C1 segment of cervical spinal cord (tissue), 14 donors: ENCODE measurements around the gene HMCES.
"Not testable (repeated sequence)": the region's sequence is repeated elsewhere in the genome, so short reads cannot be mapped to it uniquely, and the experiment has no call there.

ENCODE experiments used
- DNase-seq, 14 donors: peaks; one replicate each; lab custom pipeline; 2025; lab: John Stamatoyannopoulos, UW

HMCES gene

DNA sequence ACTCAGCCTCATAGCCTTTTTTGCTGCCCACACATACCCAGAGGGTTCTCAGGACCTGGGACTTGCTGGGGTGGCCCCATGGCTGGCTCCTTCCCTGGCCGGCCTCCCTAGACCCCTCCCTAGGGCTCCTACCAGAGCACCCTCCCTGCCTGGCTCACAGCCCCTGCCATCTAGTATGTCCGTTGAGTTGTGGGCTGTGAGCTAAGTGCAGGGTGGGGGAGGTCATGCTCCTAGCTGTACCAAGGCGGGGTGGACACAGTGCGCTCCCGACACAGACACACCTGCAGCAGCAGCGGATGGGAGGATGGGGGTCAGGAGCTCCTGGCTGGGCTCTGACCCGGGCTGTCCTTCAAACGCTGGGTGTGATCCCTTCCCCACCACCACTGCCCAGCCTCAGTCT is 41.6 kb downstream of the HMCES start:
- DNase-seq = no peak

DNA sequence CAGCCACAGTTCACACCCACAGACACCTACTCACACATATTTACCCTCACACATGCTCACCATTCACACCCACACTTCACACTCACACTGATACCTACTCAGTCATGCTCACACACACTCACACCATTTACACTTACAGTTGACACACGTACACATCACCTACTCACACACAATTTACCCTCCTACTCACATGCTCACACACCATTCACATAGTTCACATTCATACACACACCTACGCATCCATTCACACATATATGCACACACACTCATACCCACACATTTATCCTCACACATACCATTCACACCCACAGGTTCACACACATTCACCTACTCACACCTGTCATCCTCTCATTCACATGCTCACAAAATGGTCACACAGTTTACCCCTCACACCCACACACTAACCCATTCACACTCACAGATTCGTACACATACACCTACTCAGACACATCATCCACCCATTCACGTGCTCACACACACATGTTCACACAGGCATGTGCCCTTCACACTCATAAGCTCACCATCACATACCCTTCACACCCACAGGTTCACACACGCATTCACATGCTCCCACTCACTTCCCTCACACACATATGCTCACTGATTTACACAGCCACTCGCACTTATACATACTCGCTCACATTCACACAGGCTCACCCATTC is 42.3 kb downstream of the HMCES start:
- no peak for DNase-seq

DNA sequence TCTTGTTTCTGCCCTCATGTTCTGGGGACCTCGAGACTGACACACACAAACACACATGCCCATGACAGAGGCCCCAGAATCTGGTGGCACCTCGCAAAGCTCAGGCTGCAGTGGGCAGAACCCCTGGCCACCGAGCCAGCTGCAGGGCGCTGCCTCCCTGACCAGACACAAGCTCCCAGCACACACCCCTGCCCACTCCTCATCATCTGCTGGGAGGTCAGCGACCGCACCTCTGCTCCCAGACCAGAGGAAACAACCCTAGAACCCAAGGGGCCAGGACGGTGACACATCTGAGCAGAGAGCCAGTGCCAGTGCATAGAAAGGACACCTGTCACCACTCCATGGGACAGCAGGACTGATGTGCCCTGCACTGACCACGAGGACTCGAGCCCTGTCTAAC is 43.2 kb downstream of the HMCES start:
- no peak for DNase-seq

DNA sequence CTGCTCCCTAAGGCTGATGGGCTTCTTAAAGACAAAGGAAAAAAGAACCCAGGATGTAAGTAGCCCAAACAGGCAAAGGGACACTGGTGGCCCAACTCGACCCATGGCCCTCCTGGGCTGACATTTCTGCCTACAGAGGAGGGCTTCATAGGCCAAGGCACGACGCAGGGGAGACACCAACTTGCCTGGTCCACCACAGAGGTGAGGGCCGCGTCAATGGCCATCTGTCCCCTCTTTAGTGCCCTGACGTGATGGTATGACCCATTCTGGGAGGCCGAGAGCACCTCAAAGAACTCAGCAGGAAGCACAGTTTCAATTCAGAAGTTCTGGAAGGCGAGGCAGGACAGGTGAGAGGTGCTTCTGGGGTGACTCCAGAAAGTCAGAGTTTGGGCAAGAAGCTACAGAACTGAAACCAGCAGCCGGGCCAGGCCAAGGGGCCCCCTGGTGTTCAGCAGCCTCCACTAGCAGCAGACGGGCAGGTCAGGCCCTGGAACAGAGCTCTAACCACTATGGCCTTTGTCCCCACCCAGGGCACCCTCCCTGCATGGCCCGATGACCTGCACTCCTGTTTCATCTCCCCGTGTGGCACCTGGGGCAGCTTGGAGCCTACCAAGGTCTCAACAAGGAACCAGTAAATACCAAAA is 45.1 kb downstream of the HMCES start:
- DNase-seq = no peak

DNA sequence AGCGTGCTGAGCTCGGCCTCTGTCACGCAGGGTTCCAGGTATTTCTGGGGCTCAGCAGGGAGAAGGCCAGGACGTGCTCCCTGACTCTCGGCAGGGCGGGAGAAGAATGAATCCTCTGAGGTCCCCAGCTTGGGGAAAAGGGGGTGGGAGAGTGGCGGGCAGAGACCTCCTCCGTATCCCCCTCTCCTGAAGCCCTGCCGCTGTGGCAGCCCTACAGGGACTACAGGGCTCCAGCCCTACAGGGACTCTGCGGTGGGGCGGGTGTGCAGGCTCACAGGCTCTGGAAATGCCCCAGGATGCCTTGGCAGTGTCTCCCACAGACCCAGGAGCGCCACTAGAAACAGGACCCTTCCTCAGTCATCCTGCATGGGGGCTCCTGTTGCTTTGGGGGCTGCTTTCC is 46.2 kb downstream of the HMCES start:
- DNase-seq = no peak

DNA sequence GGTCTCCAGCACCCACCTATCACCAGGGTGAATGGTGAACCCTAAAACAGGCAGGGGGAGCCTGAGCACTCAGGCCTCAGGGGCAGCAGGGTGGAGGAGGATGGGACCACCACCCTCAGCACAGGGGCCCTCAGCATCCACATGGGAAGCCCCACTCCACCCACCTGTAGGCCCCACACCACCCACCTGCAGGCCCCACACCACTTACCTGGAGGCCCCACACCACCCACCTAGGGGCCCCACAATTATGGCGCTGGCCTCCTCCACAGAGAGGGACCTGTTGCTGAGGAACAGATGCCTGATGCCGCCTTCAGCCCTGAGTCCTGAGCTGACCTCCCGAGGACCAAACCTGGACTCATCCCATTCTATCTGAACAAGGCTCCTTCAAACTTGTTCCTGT is 46.7 kb downstream of the HMCES start:
- no peak for DNase-seq

DNA sequence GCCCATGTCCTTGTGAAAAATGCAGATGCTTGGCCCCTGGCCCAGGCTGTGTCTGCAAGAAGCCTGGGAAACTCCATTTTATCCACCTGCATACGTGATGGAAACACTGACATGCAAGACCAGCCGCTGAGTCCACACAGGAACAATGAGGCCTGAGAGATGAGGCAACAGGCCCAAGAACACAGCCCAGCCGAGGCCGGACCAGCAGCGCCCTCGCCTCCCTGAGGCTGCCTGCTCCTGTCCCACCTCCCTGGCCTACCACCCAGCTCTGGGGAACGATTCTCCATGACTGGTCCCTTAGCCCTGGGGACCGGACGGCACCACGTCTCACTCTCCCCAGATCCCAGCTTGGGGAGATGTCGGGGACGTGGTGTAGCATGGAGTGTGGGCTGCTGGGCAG is 47.5 kb downstream of the HMCES start:
- no peak for DNase-seq

DNA sequence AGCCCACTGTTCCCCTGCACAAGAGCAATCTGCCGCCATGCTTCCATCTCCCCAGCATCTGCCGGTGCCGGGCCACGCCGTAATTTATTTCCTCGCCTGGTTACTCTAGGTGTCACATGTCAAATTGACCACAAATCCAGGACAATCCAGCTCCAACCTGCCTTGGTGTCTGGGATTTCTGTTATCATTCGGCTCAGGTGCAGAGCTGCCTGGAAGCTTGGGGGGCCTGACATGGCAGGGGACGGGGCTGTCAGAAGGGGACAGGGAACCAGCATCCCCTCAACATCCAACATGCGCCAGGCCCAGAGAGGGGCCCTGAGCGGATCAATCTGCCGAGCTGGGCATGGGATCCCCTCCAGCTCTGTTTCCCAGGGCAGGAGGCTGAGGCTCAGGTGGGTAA is 47.9 kb downstream of the HMCES start:
- no peak for DNase-seq

DNA sequence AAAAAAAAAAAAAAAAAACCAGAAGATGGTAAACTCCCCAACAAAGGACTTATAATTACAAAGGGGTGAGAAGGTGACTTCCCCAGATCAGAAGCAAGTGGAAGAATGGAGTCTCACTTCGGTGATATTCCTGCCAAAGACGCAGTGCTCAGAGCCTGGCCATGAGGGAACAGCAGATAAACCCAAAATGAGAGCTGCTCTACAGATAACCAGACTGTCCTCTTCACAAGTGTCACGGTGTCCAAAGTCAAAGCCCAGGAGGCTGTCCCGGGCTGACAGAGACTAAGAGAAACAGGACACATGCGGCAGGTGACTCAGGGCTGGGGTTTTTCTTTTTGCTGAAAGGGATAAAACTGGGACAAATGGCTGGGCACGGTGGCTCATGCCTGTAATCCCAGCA is 48.8 kb downstream of the HMCES start:
- DNase-seq = no peak

DNA sequence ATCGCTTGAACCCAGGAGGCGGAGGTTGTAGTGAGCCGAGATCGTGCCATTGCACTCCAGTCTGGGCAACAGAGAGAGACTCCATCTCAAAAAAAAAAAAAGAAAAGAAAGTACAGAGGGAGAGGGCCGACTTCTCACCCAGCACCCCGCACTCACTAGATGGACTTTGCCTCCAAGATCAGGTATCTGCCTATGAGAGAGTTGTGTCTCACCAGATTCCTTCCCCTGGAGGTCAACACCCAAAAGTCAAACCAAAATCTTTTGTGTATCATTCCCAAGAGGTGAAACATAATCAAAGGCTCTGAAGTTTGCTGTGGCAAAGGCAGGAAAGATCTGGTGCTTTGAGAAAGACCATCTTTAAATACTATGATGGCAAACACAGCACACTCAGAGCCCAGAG is 51.2 kb downstream of the HMCES start:
- DNase-seq = no peak

DNA sequence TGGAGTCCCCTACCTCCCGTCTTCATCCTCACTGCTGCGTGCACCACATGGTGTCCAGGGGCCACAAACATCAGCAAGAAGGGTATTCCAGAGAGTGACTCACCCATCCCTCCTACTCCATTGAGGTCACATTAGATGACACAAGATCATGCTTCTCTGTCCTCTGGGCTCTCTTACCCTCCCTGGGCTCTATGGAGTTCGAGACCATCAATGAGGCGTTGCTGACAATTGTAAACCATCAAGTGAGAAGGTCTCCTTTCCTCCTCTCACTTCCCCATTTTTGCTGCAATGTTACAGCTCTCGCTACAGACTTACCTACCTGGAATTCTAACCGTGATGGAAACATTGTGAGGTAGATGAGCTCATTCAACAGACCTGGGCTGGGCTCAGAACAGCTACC is 51.7 kb downstream of the HMCES start:
- DNase-seq = no peak

DNA sequence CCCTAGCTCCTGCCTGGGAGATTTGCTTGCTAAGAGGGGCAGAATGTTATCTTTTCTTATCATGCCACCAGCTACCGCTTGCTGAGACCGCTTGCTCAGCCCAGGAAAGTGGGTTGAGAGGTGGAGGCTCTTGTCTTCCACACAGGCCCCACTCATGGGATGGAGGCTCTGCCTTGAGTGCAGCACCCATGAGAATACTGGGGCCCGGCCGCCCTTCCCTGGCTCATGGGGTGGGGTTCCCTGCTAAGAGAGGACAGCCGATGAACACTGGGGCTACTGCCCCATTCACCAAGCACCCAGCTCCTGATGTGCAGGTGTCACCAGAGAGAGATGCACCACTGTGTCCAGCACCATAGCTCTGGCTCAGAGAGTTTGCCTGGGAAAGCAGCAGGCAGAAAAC is 55.2 kb downstream of the HMCES start:
- no peak for DNase-seq

DNA sequence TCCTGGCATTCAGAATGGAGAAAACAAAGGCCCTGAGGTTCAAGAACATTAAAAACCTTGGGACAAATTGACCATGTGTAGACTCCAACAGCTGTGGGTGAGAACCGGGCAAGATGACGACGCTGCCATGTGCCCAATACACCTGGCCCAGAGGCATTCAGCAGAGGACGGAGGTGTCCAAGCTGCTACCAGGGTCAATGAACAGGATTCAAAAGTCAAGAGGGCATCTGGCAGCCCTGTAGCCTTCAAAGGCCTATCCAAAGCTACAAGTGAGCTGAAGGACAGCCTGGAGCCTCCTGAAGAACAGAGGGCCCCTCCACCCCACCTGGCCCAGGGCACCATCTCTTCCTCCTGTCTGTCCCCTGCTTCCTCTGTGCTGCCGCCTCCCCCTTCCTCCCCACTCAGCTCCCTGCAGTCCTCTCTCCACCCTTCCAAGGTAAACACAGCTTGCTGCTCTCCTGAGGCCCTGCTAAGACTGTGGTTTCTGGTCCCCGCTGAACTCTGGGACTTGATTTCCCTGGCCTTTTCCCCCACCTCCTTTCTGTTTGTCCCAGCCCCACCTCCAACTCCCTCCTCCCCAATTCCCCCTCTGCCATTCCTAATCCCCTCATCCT is 57.5 kb downstream of the HMCES start:
- no peak for DNase-seq

DNA sequence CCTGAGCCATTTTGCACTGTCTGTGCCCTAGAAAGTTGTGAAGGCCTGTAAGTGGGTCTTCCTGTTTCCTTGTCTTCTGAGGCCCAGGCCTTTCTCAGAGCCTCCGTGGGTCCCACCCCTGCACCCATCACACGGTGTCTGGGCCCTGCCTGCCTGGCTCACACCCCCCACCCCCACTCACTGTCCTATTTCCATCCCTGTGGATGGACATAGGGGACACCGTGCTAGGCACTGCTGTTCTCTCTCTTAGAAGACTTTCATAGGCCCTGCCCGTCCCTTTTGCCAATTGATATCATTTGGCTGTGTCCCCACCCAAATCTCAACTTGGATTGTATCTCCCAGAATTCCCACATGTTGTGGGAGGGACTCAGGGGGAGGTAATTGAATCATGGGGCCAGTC is 59.0 kb downstream of the HMCES start:
- DNase-seq = not testable (repeated sequence)

DNA sequence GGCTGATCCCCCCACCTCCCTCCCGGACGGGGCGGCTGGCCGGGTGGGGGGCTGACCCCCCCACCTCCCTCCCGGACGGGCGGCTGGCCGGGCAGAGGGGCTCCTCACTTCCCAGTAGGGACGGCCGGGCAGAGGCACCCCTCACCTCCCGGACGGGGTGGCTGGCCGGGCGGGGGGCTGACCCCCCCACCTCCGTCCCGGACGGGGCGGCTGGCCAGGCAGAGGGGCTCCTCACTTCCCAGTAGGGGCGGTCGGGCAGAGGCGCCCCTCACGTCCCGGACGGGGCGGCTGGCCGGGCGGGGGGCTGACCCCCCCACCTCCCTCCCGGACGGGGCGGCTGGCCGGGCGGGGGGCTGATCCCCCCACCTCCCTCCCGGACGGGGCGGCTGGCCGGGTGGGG is 60.5 kb downstream of the HMCES start:
- not testable (repeated sequence) for DNase-seq

DNA sequence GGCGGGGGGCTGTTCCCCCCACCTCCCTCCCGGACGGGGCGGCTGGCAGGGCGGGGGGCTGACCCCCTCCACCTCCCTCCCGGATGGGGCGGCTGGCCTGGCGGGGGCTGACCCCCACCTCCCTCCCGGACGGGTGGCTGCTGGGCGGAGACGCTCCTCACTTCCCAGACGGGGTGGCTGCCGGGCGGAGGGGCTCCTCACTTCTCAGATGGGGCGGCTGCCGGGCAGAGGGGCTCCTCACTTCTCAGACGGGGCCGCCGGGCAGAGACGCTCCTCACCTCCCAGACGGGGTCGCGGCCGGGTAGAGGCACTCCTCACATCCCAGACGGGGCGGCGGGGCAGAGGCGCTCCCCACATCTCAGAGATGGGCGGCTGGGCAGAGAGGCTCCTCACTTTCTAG is 61.2 kb downstream of the HMCES start:
- not testable (repeated sequence) for DNase-seq

DNA sequence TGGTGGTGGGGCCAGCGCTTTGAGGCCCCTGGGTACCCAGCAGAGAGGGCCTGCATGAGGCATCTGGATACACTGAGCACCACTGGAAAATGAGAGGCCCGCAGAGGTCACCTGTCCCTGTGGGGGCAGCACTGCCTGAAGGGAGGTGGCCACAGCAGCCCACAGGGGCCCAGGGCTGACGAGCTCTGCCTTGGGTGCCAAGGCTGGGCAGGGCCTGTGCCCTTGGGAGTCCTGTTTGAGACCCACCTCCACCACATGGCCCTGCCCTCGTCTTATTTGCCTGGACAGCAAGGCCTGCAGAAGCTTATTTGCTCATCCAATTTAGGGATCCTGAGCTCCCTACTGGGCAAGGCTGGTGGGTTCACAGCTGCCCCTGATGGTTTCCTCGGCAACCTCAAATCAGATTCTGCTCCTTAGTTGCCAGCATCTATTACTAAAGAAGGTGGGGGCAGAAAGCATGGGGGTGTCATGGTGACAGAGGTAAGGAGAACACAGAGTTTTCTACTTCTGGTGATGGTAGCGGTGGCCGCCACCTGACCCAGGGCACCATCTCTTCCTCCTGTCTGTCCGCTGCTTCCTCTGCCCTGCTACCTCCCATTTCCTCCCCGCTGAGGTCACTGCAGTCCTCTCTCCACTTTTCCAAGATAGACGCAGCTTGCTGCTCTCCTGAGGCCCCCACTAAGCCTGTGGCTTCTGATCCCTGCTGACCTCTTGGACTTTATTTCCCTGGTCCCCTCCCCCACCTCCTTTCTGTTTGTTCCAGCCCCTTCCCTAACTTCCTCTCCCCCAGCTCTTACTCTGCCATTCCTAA is 62.9 kb downstream of the HMCES start:
- no peak for DNase-seq

DNA sequence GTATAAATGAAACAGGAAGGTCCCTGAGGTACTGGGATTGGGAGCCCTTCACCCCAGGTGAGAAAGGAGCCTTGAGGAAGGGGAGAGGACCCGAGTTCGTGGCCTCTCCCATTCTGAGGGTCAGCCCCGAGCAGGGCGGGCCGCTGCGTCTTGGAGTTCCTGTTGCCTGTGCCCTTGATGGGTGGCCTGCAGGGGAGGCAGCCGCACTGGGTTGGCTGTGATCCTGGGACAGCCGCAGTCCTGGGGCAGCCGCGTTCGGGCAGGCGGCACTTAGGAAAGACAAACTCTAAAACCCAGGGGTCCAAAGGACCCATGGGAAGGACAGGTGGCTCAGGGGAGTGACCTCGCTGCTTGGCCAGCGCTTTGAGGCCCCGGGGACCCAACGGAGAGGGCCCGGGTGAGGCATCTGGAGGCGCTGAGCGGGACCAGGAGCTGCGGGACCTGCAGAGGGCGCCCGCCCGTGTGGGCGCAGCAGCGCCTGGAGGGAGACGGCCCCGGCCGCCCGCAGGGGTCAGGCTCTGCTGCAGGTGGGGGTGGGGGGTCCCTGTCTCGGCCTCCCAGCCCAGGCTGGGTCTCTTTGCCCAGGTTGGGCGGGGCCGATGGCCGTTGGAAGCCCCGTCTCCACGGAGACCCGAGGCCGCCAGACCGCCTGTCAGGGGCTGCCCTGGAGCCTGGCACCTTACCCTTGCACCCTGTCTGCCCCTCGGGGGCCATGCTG is 65.1 kb downstream of the HMCES start:
- peak in 1 of 14 donors; percentile 9 for DNase-seq

DNA sequence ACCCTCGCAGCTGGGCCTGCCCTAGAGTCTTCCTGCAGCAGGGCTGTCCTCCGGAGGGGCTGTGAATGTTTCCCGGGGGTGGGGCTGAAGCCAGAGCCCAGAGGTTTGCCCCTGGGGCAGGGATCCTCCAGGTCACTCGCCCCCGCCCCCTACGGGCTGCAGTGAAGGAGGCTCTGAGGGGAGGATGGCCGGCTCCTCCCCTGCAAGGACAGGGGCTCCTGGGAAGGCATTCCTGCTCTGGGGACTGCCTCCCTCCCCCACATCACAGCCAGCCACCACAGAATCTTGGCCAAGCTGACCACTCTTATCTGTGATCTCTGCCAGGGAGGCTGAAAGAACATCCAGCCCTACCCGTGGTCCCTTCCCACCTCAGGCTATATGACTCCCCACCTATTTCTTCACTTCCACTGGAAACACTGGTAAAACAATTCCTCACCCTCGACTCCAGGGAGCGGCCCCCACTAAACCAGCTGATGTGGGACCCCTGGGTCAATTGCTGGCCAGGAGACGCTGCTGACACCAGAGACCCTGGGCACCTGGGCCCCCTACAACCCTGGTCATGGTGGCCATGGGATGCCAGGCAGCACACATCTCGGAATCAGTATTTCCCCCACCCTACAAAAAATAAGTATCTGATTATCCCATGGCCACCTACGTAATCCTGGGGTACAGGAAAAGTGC is 66.0 kb downstream of the HMCES start:
- no peak for DNase-seq

DNA sequence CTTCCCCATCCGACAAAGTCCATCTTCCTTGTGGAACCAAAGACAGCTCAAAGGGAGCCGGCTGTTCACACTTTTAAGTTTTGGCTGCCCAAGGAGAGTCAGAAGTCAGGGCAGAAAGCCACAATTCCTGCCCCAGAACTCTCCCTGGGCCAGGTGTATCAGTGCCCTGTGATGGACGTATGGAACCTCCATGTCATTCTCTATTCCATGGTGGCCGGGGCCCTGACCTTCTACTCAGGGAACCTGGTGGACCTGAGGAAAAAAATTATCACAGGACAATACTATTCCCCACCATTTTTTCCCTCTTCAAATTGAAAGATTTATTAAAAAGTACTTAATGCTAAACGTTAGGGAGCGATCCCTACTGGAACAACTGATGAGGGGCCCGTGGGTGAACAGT is 66.6 kb downstream of the HMCES start:
- no peak for DNase-seq

DNA sequence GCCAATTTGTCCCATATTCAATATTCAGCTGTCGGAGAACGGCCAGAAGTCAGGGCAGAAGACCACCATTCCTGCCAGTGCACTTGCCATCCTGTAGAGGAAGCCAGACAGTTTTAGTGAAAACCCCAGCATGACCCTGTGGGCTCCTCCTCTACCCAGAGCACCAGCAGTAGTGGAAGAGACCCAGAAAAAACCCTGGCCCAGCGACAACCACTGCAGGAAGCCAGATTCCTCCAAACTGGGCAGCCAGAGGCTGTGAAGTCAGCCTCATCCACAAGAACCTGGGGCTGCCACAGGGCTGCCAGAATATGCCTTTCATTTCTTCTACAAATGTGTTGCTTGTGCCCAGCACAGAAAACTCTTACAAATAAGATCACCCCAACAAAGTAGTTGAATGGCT is 67.3 kb downstream of the HMCES start:
- DNase-seq = peak in 5 of 14 donors; percentile 7 to 18 (median 11)
